ENCODE data around the gene RAB11B. TPM values are rescaled to one million over a fixed set of nuclear protein-coding genes. Genes with fewer than 3 reads are reported as not detected.
A peak's percentile ranks its signal among the peaks of the same experiment; 100 is the strongest.
"Not testable (repeated sequence)": the region's sequence is repeated elsewhere in the genome, so short reads cannot be mapped to it uniquely, and the experiment has no call there.

RAB11B gene
- total RNA-seq, 4 donors from 2014 or later, result 76.2 to 181 (median 151) TPM

DNA sequence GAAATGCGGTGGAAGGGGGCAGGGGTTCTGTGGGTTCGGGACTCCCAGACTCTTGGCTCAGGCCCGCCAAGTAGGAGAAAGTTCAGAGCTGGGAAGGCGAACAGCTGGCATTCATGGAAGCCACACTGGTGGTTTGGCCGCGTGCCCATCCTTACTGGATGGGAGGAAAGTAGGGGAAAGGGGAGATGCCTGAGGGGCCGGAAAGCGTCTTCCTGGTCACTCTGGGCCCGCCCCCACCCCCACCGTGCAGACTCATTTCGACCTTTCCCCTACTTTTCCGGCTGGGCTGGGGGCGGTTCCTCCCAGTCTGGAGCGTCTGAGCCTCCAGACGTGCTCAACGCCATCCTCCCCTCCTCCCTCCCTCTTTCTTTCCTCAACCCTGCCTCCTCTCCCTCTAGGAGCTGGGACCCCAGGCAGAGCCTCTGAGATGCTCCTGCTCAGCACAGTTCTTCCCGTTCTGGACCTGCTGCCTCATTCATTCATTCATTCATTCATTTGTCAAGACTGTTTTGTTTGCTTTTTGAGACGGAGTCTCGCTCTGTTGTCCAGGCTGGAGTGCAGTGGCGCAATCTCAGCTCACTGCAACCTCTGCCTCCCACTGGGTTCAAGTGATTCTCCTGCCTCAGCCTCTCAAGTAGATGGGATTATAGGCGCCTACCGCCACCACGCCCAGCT is 22.7 kb upstream of the RAB11B start:
- Histone ChIP-seq H3K4me3 (peak overlapping the region in 2 of 4 donors; percentile 18 to 46), H3K4me1 (peaks cover 0 to 68% (median 0%) of the 10 kb centered on the region in 4 donors), H3K27me3 (no peaks in the 10 kb centered on the region), H3K9me3 (no peaks in the 10 kb centered on the region), H3K27ac (peak overlapping the region; percentile 53 to 85 (median 65)), H3K36me3 (peaks cover 0 to 6% (median 0%) of the 10 kb centered on the region in 3 donors)
- TF ChIP-seq POLR2A (IDR thresholded peaks at IDR 0.05) (peak in 1 of 2 donors; percentile 10), CTCF (IDR thresholded peaks at IDR 0.05) (no peak)
- DNase-seq, result peak; percentile 41 to 84 (median 78)

- Histone ChIP-seq H3K36me3 (peaks cover 0 to 15% (median 0%) of the 10 kb centered on the region in 3 donors), H3K27me3 (no peaks in the 10 kb centered on the region), H3K4me1 (peaks cover 0 to 39% (median 0%) of the 10 kb centered on the region in 4 donors), H3K4me3 (peak overlapping the region in 2 of 4 donors; percentile 1 to 29), H3K9me3 (no peaks in the 10 kb centered on the region), H3K27ac (peak overlapping the region in 2 of 4 donors; percentile 50 to 64)
- DNase-seq, result peak in 1 of 3 donors; percentile 34
- TF ChIP-seq POLR2A (IDR thresholded peaks at IDR 0.05) (no peak), CTCF (IDR thresholded peaks at IDR 0.05) (no peak)
Observed at GRCh38 chr19:8370176-8371010, 19.8 kb upstream of the RAB11B start.

DNA sequence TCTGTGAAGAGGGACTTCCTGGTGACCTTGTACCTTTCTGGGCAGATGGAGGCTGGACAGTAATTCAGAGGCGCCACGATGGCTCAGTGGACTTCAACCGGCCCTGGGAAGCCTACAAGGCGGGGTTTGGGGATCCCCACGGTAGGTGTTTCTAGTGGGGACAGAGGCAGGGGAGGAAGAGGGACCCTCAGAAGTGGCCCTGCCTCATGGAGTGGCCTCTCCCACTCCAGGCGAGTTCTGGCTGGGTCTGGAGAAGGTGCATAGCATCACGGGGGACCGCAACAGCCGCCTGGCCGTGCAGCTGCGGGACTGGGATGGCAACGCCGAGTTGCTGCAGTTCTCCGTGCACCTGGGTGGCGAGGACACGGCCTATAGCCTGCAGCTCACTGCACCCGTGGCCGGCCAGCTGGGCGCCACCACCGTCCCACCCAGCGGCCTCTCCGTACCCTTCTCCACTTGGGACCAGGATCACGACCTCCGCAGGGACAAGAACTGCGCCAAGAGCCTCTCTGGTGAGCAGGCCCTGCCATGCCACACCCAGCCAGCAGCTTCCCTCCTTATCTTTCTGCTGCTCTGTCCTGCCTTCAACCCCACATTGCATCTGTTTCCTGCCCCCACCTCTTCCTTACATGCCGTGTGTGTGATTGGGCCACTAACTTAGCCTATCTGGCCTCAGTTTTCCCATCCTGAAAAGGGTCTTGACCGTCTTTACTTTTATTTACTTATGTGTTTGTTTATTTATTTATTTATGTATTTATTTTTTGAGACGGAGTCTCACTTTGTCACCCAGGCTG is 19.0 kb upstream of the RAB11B start:
- Histone ChIP-seq H3K27ac (peak overlapping the region in 2 of 4 donors; percentile 50 to 64), H3K36me3 (peaks cover 0 to 15% (median 0%) of the 10 kb centered on the region in 3 donors), H3K9me3 (no peaks in the 10 kb centered on the region), H3K27me3 (no peaks in the 10 kb centered on the region), H3K4me3 (peak overlapping the region in 2 of 4 donors; percentile 1 to 29), H3K4me1 (peaks cover 0 to 34% (median 0%) of the 10 kb centered on the region in 4 donors)
- no peak for TF ChIP-seq CTCF (IDR thresholded peaks at IDR 0.05)
- TF ChIP-seq POLR2A (IDR thresholded peaks at IDR 0.05), result peak in 1 of 2 donors; percentile 18
- DNase-seq, result peak in 1 of 3 donors; percentile 53

GRCh38 chr19:8373867-8374813 is 16.0 kb upstream of the RAB11B start:
- no peaks in the 10 kb centered on the region for H3K27me3 ChIP-seq
- peak overlapping the region in 1 of 4 donors; percentile 25 for H3K27ac ChIP-seq
- DNase-seq, result peak in 2 of 3 donors; percentile 60 to 64
- H3K36me3 ChIP-seq, result peaks cover 0 to 9% (median 0%) of the 10 kb centered on the region in 3 donors
- peaks cover 0 to 9% (median 0%) of the 10 kb centered on the region in 4 donors for H3K4me1 ChIP-seq
- no peak overlapping the region for H3K4me3 ChIP-seq
- TF ChIP-seq POLR2A (IDR thresholded peaks at IDR 0.05) (no peak), CTCF (IDR thresholded peaks at IDR 0.05) (no peak)
- no peaks in the 10 kb centered on the region for H3K9me3 ChIP-seq

- not testable (repeated sequence) for H3K9me3 ChIP-seq, H3K4me3 ChIP-seq, H3K27me3 ChIP-seq, H3K27ac ChIP-seq, H3K4me1 ChIP-seq, H3K36me3 ChIP-seq
- peak in 1 of 3 donors; percentile 6 for DNase-seq
Observed at GRCh38 chr19:8375766-8376165, 14.4 kb upstream of the RAB11B start.

DNA sequence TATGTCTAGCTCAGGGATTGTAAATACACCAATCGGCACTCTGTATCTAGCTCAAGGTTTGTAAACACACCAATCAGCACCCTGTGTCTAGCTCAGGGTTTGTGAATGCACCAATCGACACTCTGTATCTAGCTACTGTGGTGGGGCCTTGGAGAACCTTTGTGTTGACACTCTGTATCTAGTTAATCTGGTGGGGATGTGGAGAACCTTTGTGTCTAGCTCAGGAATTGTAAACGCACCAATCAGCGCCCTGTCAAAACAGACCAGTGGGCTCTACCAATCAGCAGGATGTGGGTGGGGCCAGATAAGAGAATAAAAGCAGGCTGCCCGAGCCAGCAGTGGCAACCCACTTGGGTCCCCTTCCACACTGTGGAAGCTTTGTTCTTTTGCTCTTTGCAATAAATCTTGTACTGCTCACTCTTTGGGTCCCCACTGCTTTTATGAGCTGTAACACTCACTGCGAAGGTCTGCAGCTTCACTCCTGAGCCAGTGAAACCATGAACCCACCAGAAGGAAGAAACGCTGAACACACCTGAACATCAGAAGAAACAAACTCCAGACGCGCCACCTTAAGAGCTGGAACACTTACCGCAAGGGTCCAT is 13.7 kb upstream of the RAB11B start:
- H3K36me3 ChIP-seq, DNase-seq, H3K27me3 ChIP-seq, H3K27ac ChIP-seq, H3K4me3 ChIP-seq, H3K9me3 ChIP-seq, H3K4me1 ChIP-seq: not testable (repeated sequence)

All from Peyer's patch (tissue), 4 donors.